Stimulated activated CD8-positive, alpha-beta memory T cell treated with anti-CD3 and anti-CD28 coated beads, Interleukin-15, amount 100 ng/mL, for 48 hours (primary cell): Measurements from ENCODE around the gene MYBPH.

Source experiments
- DNase-seq, 2 donors: peaks; one replicate each; pipeline ENCODE4 v3.0.0-alpha.2; 2020; ENCODE audit warnings: low read depth in 2 of 2

The MYBPH gene, protein sequence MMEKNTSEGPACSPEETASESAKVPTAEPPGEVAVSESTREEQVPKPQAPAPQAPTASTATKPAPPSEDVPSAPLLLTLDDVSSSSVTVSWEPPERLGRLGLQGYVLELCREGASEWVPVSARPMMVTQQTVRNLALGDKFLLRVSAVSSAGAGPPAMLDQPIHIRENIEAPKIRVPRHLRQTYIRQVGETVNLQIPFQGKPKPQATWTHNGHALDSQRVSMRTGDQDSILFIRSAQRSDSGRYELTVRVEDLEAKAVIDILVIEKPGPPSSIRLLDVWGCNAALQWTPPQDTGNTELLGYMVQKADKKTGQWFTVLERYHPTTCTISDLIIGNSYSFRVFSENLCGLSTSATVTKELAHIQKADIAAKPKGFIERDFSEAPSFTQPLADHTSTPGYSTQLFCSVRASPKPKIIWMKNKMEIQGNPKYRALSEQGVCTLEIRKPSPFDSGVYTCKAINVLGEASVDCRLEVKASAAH

DNA sequence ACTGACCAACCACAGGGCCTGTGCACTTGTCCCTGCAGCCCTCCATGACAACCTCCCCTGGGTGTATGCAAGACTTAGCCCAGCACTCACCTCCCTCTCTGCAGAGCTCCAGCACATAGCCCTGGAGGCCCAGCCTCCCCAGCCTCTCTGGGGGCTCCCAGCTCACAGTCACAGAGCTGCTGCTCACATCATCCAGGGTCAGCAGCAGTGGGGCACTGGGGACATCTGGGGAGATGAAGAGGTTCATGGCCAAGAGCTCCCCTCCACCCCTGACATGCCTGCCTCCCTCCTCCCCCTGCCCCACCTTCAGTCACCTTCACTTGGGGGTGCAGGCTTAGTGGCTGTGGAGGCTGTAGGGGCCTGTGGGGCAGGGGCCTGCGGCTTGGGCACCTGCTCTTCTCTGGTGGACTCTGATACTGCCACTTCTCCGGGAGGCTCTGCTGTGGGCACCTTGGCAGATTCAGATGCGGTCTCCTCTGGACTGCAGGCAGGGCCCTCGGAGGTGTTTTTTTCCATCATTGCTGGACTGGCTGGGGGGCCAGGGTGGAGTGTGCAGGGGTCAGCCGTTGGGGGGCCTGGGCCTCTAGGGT lies at the start of gene MYBPH:
MYBPH (minus strand) TSS at position 590 of the 590 bp plus-strand sequence; CDS start at position 519, 71 bp downstream.
- no peak for DNase-seq

- DNase-seq: no peak
These were observed 49.4 kb upstream of the MYBPH start for GRCh38 chr1:203225071-203225470.

- DNase-seq: no peak
These were observed 47.6 kb upstream of the MYBPH start for GRCh38 chr1:203223012-203223775.

DNA sequence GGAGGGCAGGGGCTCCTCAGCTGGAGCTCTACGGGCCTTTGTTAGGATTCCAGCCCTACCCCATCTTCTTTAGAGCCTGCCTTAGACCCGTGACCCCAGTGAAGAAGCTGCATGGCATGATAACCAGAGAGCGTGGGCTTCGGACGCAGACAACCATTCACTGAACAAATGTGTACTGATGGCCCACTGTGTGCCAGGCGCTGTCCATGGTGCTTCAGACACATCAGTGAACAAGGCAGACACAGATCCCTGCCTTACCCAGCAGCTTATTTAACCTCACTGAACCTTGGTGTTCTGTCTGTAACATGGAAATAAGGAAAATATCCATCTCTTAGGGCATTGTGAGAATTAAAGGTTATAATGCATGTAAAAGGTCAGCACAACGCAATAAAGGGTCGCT lies 44.3 kb upstream of the MYBPH start:
- DNase-seq: no peak

DNA sequence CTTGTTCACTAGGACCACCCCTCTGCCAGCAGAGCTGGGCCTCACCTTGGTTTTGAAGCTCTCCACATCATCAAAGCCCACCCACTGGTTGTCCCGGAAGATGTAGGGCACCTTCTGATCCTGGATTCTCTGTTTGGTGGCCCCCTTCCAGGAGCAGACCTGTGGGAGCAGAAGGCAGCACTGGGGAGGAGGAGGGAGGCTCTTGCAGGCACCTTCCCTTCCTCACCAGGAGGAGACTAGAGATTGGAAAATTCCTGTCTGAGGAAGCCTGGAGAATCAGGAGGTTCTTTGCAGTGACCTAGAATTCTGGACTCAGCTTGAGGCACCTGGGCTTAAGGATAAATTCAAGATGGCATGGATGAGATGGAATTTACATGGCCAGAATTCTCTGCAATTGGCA lies 43.5 kb upstream of the MYBPH start:
- DNase-seq: no peak

DNA sequence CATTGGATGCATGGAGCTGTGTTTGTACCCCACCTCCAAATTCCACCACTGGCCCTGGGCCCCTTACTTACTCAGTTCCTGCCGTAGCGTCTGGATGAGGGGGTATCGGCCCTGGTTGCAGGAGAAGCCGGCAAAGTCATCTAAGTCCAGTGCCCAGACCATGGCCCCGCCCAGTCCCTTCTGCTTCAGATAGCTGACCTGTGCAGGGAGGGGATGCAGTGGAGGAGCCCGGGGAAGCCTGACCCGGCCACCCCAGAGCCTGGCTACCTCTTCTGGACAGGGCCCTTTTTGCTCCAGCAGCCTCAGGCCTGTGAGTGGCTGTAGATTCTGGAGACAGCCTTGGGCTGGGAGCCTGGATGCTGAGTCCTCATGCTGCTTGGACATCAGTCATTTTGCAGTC lies 42.0 kb upstream of the MYBPH start:
- no peak for DNase-seq

DNA sequence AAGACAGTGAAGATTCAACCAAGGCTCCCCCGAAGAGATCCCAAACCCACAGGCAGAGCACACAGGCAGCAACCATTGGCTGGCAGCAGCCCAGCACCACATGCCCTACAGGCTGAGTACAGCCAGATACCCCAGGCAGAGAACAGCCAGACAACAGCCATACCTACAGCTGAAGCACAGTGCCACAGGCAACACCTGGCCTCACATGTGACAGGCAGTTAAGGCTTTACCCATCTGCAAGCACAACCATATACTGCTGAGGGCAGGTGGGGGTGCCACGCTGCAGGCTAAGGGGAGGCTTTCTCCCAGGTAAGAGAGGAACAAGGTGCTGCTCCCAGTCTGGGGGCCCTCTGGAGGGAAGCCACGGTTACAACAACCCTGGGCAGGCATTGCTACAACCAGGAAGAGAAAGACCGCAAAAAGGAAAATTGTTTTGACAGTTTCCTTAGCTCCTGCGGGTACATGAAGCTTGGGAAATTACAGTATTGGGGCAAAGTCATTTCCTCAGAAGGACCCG lies 41.6 kb upstream of the MYBPH start:
- no peak for DNase-seq

GRCh38 chr1:203216274-203217138 lies 40.9 kb upstream of the MYBPH start:
- DNase-seq: peak; percentile 10 to 22

DNA sequence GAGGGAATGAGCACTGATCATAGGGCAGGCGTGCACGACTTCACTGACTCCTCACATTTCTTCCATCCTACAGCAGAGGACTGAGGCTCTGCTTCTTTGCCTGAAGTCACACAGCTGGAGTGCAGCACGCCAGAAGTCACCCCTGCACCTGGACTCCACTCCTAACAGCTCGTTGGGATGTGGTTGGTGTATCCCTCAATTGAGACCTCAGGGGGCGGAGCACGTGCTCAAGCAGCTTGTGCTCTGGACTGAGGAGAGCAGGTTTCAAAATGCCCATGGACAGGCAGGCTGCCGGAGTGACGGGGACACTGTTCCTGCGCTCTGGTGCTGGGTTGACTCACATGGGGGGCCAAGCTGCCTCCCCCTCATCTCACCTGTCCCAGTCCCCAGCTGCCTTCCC lies 39.9 kb upstream of the MYBPH start:
- DNase-seq: no peak

GRCh38 chr1:203214871-203215270 lies 39.2 kb upstream of the MYBPH start:
- DNase-seq: no peak

GRCh38 chr1:203213126-203213525 lies 37.5 kb upstream of the MYBPH start:
- DNase-seq: no peak

DNA sequence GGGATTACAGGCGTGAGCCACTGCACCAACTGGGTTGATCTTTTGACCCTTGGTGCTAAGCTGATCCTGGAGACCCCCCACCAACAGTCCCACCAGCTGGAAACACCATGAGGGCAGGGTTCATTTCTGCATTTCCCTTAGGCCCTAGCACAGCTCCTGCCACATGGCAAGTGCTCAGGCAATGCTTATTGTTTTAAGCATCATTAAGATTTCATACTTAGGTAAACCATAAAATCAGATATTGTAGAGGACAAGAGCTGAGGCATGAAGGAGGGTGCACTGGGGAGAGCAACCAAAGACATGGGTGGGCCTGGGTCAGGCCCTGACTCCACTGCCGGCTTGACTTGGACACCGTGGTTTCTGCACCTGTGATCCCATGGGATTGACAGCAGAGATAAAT lies 36.2 kb upstream of the MYBPH start:
- no peak for DNase-seq

GRCh38 chr1:203210988-203211387 lies 35.4 kb upstream of the MYBPH start:
- no peak for DNase-seq

DNA sequence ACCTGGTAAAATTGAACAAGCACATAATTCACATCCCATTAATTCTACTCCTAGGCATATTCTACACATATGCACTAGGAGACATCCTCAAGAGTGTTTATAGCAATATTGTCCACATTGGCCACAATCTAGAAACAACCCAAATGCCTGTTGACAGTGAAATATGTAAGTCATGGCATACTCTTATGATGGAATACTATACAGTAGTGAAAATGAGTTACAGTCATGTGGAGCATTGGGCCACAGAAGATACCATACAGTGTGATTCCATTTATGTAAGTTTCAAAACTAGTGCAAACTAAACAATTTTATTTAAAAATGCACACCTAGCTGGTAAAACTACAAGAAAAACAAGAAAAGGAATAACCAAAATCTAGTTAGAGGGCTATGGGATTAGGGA lies 34.7 kb upstream of the MYBPH start:
- no peak for DNase-seq

- no peak for DNase-seq
These were observed 32.6 kb upstream of the MYBPH start for GRCh38 chr1:203208181-203208580.

- DNase-seq: no peak
These were observed 32.1 kb upstream of the MYBPH start for GRCh38 chr1:203207751-203208150.

DNA sequence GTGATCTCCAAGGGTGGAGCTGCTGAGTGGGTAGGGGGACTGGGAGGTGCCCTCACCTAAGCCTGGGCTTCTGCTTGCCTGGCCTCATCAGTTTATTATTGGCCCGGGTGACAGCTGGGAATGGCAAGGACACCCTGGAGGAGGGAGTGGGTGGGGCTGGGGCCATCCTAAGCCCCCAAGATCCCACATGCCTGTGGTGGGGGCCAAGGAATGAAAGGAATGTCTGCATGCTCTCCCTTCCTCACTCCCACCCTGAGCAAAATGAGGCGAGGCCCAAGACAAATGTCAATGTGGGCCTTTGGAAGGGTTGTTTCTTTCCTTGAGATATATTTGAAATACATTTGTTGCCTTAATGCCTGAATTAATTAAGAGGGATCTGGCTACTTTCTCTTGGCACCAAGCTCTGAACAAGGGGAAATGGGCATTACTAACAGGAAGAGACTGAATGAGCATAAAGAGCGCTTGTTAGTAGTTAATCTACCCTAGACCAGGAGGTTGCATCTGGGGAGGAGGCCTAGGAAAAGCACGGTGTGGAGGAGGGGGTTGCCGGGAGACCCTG lies 30.6 kb upstream of the MYBPH start:
- DNase-seq: no peak

DNA sequence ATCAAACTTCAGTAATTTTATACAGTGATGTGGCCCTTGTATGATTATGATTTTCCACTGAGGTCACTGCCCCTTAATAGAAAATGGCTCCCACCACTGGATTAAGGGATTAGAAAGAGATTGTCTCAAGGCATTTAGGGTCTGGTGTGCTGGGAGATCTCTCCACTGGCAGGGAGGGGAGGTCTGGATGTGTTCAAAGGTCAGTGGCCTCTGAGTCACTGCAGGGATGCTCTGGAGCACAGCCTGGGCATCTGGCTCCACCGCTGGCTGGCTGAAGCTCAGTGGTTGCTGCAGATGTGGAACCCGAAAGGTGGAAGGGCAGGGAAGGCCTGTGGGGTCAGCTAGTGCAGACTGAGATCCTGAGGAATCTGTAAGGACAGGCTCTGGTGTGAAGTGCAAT lies 29.1 kb upstream of the MYBPH start:
- DNase-seq: no peak

DNA sequence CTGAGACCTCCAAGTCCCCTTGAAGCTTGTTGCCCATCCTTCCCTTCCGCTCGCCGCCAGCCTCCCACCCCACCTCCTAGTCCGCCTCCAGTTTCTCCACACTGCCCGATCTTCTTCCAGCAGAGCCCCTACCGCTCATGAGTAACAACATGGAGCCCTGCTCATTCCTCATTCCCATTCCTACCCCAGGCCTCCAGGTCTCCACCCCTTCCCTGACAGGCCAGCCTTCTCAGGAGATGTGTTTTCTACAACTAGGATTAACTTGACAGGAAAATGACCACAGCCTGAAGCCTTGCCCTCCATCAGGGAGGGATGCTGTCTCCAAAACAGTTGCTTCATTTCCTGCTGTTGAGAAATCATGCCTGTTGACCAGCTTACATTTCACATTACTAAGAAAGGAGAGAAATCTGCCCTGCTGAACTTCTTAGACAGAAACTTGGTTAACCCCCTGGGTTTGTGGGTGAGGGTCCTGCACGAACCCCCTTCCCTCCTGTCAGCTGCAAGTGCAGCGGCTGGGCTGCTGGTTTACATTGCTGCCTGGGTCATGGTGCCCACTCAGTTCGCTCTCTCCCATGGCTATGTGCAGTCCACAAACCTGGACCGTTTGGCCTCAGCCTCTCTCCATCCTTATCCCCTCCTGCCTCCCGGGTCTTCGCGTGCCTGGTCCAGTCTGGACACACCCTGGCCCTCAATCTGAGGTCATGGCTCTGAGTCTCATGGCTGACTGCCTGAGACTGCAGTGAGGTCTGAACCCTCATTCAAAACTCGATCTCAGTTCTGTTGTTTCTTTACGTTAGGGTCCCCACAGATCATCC lies 27.0 kb upstream of the MYBPH start:
- DNase-seq: no peak

DNA sequence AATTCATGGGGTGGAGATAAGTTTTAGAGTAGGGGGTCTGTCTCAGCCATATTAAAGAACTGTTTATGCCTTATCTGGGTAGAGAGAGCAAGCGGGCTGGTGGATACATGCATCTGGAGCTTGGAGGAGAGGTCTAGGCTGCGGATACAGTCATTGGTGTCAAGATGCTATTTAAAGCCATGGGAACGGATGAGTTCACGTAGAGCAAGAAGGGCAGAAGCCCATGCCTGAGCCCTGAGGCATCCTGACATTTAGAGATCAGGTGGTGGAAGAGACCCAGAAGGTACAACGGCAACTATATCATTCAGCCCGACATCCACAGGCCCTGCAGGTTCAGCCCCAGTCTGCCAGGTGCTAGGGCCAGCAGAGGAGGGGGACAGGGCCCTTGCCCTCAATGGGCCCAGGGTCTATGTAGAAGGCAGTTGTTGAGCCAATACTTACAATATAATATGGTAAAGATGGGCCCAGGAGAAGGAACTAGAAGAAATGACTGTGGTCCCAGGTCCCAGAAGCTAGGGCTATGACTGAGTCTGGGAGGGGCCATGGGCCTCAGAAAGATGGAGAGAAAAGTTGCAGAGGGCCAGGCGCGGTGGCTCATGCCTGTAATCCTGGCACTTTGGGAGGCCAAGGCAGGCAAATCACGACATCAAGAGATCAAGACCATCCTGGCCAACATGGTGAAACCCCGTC lies 26.0 kb upstream of the MYBPH start:
- DNase-seq: no peak
